Esophagus muscularis mucosa (tissue), 3 donors: ENCODE data around the gene FCER2.

ENCODE experiments used
- POLR2A ChIP-seq: fragments of 450-650 bp; IDR thresholded peaks from one replicate; pipeline ENCODE4 v1.6.1; 2017; ENCODE audit warnings: antibody characterized with exemption, moderate library complexity, mild to moderate bottlenecking, low read depth
- POLR2AphosphoS5 ChIP-seq, 2 donors: sonication (generic); formaldehyde crosslinking; IDR thresholded peaks; one replicate each; pipeline ENCODE4 v1.6.1; 2017; ENCODE audit warnings: antibody characterized with exemption in 2 of 2
- TF ChIP-seq, protein P1 (sequence below), 3 experiments: fragments of 200-600 bp in 2 of 3; fragments of 450-650 bp in 1 of 3; sonication (generic) in 2 of 3; IDR thresholded peaks; one replicate each; pipeline ENCODE4 v1.5.1; 2017 to 2019; ENCODE audit warnings: antibody characterized with exemption in 3 of 3, mild to moderate bottlenecking in 2 of 3, moderate library complexity in 1 of 3

GRCh38 chr19:7744871-7745650 lies 43.1 kb upstream of the FCER2 start:
- TF ChIP-seq POLR2AphosphoS5 (IDR thresholded peaks at IDR 0.05) = no peak
- TF ChIP-seq, protein P1, sequence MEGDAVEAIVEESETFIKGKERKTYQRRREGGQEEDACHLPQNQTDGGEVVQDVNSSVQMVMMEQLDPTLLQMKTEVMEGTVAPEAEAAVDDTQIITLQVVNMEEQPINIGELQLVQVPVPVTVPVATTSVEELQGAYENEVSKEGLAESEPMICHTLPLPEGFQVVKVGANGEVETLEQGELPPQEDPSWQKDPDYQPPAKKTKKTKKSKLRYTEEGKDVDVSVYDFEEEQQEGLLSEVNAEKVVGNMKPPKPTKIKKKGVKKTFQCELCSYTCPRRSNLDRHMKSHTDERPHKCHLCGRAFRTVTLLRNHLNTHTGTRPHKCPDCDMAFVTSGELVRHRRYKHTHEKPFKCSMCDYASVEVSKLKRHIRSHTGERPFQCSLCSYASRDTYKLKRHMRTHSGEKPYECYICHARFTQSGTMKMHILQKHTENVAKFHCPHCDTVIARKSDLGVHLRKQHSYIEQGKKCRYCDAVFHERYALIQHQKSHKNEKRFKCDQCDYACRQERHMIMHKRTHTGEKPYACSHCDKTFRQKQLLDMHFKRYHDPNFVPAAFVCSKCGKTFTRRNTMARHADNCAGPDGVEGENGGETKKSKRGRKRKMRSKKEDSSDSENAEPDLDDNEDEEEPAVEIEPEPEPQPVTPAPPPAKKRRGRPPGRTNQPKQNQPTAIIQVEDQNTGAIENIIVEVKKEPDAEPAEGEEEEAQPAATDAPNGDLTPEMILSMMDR (IDR thresholded peaks at IDR 0.05) = no peak
- TF ChIP-seq POLR2A = no peak
